GM18508 (cell line): ENCODE data around the gene TMEM131L.
"Not testable (repeated sequence)": the region's sequence is repeated elsewhere in the genome, so short reads cannot be mapped to it uniquely, and the experiment has no call there.

Experiments
- ATAC-seq: cut with Tn5 transposase; IDR thresholded peaks from one replicate; pipeline ENCODE4 v1.9.1; 2021; ENCODE audit warnings: moderate number of reproducible peaks; ENCODE audit not compliant: insufficient read depth, unreplicated experiment

TMEM131L gene

DNA sequence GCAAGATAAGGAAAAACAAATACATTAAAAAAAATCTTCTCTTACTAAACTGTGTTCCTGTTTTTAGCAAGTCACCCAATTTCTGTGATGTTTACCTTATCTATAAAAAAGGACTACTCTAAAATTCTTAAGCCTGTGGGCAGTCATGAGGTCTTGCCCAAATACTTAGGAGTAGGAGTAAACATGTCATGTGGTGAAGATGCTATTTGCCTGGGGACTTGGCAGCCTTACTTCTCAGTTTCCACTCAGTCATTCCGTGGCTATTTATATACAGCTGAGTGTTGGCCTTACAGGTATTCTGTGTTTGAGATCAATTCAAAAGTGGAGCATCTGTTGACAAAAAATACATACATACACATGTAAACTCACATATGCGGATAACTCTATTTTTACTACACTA, 128.1 kb downstream of the TMEM131L start:
- ATAC-seq: no peak

DNA sequence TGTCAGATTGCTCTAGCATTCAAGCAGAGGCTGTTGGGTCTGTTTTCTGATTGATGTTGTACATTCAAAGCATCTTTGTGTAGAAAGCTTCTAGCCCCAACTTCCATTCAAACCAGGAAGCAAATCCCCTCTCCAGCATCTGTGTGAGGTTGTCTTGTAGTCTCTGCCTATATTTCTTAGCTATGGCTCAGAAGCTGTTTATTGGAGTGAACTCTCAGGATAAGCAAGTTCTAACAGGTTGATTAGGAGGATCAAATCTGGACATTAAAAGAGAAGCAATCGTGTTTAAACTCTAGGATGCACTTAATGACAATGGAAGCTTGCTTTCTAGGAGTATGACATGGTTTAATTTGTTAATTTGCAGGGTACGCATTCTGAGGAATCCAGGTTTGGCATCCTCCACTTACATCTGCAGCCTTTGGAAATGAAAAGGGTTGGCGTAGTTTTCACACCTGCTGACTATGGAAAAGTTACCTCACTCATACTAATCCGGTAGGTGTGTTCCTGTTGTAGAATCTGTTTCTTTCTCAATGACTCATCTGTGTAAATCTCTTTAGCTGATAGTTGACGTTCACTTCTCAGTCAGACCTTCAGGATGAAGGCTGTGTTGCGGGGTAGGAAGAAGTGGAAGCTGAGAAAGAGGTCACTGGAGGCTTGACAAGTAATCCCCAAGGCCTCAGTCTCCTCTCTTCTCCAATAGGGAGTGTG, 129.9 kb downstream of the TMEM131L start:
- no peak for ATAC-seq

DNA sequence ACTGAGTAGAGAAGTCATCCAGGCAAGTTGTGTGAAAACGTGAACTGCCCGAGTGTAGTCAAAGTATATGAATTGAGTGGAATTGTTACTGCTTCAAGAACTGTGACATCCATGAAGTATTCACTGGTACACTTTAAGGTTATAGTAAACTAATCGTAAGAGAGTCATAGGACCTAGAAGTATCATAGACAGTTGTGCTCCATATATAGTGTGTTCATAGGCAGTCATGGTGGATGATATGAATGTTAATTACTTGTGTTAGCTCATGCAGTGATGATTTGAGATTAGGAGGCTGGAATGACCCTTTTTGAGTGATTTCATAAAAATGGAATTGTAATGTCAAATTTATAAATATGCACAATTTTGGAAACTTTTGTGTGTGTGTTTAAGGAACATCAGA, 136.6 kb downstream of the TMEM131L start:
- no peak for ATAC-seq

DNA sequence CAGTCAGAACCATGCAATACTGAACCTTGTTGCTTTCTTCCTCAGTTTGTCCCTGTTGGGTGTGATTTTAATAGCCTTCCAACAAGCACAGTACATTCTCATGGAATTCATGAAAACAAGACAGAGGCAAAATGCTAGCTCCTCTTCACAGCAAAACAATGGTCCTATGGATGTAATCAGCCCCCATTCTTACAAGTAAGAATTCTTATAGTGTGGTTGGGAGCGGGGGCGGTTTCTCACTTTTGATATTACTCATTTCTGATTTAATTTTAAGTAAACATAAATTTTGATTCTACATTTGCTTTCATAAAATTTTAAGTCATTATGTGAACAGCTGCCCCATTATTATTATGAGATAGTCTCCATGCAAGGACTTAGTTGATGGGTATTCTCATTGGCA, 137.1 kb downstream of the TMEM131L start:
- ATAC-seq: no peak

DNA sequence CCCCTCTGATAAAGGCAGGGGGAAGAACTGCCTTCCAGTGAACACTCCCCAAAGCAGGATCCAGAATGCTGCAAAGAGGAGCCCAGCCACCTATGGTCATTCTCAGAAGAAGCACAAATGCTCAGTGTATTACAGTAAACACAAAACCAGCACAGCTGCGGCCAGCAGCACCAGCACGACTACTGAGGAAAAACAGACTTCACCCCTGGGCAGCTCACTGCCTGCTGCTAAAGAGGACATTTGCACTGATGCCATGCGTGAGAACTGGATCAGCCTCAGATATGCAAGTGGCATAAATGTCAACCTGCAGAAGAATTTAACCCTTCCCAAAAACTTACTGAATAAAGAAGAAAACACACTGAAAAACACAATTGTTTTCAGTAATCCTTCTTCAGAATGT, 137.7 kb downstream of the TMEM131L start:
- no peak for ATAC-seq

DNA sequence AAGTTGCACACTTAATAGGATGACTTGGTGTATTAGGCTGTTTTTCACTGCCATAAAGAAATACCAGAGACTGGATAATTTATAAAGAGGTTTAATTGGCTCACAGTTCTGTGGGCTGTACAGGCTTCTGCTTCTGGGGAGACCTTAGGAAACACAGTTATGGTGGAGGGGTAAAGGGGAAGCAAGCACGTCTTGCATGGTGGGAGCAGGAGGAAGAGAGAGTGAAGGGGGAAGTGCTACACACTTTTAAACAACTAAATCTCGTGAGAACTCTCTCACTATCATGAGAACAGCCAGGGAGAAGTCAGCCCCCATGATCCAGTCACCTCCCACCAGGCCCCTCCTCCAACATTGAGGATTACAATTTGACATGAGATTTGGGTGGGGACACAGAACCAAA, 142.9 kb downstream of the TMEM131L start:
- not testable (repeated sequence) for ATAC-seq

DNA sequence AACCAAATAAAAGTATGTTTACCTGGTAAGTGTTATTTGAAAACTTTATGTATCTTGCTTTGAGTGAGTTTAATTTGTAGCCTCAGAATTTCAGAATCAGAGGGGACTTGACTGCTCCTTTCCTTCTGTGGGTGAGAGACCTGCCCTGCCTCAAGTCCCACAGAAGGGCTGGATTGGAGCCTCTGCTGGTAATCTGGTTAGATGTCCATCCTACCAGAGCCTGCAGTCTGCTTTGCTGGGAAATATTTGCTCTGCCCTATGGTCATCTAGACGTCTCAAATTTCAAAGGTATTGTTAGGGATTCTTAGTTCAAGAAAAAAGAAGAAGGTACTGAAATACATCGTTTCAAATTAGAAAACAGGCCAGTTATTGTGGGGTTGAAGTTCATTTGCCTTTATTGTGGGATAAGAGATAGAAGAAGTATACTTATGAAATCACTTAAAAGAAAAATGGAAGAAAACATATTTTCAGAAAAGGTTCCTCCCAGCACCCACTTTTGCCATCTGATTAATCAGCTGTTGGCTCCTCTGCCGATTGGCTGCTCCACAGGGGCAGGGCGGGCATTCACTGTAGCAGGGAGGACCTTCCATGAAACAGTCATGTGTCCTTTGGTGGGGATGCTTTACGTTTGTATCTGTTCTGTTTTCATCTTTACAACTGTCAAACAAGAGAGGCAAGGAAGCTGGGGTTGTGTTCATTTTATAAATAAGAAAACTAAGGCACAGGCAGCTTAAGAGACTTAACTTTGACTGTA, 144.6 kb downstream of the TMEM131L start:
- ATAC-seq: no peak

DNA sequence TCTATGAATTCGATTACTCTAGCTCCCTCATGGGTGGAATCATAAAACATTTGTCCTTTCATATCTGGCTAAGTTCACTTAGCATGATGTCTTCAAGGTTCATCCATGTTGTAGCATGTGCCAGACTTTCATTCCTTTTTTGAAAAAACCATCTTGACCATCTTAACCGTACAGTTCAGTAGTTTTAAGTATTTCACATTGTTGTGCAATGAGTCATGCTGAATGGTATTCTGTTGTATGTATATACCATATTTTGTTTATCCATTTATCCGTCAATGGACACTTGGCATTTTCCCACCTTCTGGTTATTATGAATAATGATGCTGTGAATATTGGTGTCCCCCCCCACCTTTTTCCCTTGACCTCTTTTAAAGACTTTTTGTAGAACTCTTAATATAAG, 145.5 kb downstream of the TMEM131L start:
- no peak for ATAC-seq

DNA sequence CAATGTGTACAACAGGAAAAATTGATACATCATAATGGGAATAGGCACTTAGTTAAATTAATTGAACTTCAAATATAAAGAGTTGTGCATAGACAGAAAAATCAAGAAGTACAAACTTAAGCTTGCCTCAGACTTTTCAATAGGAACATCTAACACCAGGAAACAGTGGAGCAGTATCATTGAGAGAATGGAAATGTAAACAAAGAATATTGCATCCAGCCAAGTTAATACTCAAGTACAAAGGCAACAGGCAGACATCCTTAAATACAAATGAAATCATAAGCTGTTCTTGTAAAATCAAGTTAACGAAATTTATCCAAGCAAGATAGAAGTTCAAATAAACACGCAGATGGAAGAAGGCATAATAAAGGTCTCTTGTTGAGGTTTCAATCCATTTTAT, 146.7 kb downstream of the TMEM131L start:
- no peak for ATAC-seq

DNA sequence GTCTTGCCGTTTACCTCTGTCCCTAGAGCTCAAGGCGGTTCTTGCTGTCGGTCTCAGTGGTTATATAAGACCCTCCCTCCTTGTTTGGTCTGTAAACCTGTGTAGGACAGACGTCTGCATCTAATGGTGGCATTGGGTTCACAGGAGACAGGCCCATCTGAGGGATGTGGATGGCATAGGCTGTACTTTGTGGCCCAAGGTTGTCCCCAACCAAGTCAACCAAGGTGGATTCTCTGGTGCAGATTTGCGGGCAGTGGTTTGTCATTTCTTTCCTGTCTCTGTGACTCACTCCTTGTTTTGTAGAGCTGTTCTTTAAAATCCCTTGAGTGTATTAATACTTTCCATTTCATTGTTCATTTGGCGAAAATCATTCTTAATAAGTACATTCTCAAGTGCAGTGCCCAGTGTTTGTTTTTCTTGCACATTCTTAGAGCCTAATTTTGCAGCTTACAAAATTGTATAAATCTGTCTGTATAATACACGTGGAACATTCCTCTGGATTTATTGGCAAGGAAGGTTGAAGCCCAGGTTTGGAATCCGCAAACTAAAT, 149.9 kb downstream of the TMEM131L start:
- ATAC-seq: no peak

DNA sequence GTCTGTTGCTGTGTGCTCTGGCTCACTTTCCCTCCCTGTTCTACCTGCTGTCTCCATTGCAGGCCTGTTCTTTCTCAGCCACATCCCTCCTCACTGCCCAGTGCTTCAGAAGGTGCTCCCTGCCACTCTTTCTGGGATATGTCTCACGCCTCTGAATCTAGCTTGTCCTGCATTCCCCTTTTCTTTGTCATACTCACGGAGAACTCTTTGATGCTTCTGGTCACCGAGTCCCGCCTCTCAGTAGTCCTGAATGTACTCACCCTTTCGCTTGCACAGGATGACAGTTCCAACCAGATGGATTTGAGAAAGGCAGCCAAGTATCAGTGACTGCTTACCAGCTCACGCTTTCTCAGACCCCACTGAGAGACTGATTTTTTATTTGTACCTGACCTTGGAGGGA, 152.7 kb downstream of the TMEM131L start:
- no peak for ATAC-seq

DNA sequence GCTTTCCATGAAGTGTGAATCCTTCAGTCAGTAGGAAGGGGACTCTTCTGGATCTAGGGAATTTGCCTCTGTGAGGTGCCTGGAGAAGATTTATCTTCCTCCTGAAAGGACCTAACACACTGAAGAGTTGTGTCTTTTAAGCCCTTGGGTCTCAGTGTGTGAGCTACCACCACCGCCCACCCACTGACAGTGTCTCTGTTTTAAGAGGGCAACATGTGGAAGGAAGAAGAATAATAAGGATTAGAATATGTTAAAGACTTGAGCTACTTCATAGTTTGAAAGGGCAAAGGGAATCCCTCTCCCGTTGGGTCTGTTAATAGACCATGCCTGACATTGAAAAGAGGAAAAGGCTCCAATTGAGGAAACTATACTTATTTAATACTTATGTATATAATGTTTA, 153.7 kb downstream of the TMEM131L start:
- ATAC-seq: no peak

DNA sequence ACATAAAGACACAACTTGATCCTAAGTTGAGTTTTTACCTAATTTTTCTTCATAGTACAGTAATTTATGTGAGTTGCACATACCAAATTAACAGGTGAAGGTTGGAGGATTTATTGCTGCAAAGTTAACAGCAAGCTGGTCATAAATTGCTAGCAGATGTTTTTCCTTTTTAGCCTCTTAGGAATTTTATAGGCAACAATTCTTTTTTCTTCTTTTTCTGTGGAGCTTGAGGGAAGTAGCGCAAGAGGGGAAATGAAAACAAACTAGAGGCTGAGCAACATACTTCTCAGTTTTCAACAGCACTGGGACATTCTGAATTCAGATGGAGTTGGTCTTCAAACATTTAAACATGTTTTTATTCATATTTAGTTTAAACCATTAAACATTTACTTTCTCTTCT, 154.2 kb downstream of the TMEM131L start:
- ATAC-seq: no peak

DNA sequence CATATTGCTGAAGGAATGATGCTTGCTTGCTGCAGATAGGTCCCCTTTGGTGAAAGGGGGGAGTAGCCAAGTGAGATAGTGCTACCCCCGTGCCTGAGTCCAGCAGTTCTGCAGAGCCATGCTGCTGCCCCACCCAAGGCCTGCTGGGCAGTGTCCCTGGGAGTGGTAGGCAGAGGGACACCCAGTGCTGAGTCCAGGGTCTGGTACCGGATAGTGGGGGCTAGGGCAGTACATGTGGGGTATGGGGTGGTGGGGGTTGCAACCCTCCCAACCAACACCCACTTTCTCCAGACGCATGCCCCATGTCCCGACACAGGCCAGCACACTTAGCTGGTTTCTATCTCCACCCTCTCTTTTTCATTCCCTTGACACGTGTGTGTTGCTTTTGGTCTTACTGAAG, 155.9 kb downstream of the TMEM131L start:
- no peak for ATAC-seq

DNA sequence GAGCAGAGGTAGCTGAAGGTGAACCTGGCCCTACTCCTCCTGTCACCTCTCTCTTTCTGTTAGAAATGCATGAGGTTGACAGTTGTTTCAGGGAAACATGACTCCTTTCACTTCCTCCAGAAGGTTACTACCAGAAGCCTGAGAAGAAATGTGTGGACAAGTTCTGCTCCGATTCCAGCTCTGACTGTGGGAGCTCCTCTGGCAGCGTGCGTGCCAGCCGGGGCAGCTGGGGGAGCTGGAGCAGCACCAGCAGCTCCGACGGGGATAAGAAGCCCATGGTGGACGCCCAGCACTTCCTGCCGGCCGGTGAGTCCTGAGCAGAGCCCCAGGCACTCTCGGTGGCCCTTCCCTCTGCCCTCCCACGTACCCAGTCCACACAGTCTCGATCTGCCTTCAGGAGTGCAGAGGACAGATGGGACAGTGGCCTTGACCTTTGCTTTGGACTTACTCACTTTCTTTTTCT, 156.6 kb downstream of the TMEM131L start:
- ATAC-seq: no peak

DNA sequence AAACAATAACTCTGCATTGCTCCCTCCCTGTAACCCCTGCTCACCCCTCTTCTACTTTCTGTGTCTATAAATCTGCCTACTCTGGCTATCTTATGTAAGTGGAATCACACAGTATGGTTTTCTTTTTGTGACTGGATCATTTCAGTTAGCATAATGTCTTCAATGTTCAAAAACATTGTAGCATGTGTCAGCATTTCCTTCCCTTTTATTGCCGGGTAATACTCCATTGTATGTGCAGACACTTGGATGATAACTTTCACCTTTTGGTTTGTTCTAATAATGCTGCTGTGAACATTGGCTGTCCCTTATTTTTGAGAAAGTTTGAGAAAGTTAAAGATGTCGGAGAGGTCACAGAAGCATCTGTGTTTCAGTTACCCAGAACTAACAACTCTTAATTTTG, 157.3 kb downstream of the TMEM131L start:
- ATAC-seq: no peak

DNA sequence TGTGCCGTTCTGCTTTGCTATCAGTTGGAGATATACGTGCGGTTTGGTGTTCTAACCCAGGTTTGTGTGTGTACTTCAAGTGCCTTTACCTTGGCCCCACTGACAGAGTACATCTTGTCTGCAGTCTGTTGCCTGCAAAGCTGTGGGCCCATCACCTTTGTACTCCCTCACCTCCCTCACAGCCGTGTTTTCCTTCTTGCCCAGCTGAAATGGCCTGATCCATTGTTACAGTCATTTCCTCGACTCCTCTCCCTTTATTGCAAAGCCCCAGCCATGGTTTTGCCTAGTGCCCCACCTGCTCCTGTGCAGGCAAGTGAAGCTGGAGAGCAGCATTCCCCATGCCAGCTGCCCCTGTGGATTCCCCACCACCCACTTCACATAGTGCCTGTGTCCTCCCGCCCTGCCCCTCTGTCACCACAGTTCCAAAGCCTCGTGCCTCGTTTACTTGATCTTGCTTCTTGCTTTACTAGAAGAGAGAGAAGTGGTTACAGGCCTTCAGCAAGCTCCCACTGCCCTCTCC, 162.7 kb downstream of the TMEM131L start:
- ATAC-seq: no peak

DNA sequence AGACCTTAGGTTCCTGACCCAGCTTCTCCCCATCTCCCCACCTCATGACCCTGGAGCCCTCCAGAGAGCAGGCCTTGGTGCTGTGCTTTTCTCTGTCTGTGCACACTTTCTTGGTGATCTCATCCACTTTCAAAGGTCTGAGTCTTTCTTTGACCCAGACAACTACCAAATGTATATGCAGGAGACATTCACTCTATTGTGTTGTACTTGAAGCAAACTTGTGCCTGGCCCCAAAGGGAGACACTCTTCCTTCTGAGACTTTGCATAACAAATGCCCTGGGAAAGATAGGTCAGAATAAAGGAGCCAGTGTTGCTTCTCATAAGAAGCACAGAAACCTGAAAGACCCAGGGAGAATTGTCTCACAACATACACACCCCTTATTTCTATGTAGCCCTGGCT, 163.6 kb downstream of the TMEM131L start:
- no peak for ATAC-seq

DNA sequence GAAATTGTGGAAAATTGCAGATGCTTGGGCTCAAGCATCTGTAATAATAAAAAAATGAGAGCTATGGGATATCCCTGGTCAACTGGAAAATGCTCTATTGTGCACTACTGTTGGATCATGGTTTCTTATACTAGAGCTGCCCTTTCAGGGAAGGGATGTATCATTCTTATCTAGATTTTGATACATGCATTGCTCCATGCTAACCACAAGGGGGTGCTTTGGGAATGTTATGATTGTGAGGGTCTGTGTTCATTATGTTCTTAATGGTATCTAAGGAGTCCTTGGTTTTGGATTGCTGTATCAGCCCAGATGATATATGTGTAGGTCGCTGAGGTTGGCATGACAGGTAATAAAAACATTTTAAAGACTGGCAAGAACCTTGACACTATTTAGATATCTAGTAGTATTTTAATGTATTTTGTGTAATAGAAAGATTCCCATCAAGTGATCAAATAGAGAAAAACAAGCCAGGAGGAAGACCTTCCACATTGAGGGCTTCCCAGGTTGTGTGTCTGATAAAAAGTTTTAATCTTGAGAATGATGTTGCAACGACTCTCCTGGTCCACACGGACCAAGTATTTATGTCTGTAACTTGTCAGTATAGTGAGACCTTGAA, 168.7 kb downstream of the TMEM131L start:
- no peak for ATAC-seq

DNA sequence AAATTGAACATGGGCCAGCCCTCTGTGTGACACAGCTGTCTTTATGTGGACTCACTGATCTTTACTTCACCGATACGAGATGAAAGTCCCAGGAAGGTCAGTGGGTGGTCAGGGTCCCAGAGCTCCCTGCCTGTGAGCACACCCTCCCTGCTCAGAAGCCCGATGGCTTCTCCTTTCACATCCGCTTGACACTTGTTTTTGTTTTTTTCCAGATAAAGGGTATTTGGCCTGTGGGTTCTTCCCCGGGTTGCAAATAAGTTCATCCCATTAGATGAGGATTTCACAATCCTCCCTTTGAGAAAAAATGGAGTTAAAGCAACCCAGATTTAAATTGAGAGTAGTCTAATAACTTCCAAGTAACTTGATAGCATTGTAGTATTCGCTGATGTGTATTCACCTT, 169.7 kb downstream of the TMEM131L start:
- ATAC-seq: no peak

DNA sequence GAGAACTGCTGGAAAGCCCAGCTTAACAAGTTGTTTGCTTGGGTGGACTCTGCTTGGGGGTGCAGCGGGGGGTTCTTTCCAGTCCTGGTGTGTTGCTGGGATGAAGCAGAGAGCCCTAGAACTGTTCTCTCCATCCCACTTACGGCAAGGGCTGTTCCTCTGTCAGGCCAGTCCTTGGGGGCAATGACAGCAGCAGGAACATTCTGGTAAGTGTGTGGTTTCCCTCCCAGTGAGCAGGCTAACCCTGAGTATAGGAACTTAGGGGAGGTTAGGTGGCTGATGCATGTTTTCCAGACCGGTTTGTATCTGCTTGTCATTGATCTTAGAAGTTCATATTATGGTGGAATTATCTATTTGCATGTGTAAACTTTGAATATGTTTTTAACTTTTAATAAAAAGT, 171.0 kb downstream of the TMEM131L start:
- no peak for ATAC-seq
